HG03159 (cell line): Measurements from ENCODE around the gene KDM2B.
"Not testable (repeated sequence)": the region's sequence is repeated elsewhere in the genome, so short reads cannot be mapped to it uniquely, and the experiment has no call there.

Source experiments
- ATAC-seq: cut with Tn5 transposase; IDR thresholded peaks from one replicate; pipeline ENCODE4 v1.9.1; 2021; ENCODE audit warnings: mild to moderate bottlenecking, moderate library complexity; ENCODE audit not compliant: unreplicated experiment

KDM2B gene

GRCh38 chr12:121507984-121508383 lies 72.8 kb downstream of the KDM2B start:
- no peak for ATAC-seq

DNA sequence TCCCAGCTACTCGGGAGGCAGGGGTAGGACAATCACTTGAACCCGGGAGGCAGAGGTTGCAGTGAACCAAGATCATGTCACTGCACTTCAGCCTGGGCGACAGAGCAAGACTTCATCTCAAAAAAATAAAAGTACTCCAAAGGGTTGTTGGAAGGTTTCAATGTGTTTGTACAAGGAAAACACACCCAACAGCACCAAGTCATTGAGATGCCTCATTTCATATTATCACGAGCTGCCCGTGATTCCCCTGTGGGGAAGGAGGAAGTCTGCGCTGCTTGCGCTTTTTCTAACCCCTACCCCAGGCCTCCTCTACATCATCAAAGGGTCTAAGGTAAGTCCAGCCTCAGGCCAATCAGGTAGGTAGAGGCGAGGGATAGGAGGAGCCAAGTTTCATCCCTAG lies 73.6 kb downstream of the KDM2B start:
- ATAC-seq: no peak

- ATAC-seq: no peak
Observed at GRCh38 chr12:121505513-121505912, 75.3 kb downstream of the KDM2B start.

DNA sequence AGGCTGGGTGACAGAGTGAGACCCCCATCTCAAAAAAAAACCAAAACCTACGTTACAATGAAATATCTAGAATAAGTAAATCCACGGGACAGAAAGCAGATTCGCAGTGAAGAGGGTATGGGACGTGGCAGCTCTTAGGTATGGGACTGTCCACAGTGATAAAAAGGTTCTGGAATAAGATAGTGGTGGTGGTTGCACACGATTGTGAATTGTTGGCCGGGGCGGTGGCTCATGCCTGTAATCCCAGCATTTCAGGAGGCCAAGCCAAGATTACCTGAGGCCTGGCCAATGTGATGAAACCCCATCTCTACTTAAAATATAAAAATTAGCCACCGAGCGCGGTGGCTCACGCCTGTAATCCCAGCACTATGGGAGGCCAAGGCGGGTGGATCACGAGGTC lies 76.3 kb downstream of the KDM2B start:
- no peak for ATAC-seq

- ATAC-seq: no peak
Observed at GRCh38 chr12:121503395-121503794, 77.4 kb downstream of the KDM2B start.

- ATAC-seq: no peak
Observed at GRCh38 chr12:121501946-121502345, 78.9 kb downstream of the KDM2B start.

- no peak for ATAC-seq
Observed at GRCh38 chr12:121499929-121500793, 80.7 kb downstream of the KDM2B start.

- ATAC-seq: no peak
Observed at GRCh38 chr12:121495746-121496145, 85.1 kb downstream of the KDM2B start.

GRCh38 chr12:121494093-121494787 lies 86.6 kb downstream of the KDM2B start:
- no peak for ATAC-seq

DNA sequence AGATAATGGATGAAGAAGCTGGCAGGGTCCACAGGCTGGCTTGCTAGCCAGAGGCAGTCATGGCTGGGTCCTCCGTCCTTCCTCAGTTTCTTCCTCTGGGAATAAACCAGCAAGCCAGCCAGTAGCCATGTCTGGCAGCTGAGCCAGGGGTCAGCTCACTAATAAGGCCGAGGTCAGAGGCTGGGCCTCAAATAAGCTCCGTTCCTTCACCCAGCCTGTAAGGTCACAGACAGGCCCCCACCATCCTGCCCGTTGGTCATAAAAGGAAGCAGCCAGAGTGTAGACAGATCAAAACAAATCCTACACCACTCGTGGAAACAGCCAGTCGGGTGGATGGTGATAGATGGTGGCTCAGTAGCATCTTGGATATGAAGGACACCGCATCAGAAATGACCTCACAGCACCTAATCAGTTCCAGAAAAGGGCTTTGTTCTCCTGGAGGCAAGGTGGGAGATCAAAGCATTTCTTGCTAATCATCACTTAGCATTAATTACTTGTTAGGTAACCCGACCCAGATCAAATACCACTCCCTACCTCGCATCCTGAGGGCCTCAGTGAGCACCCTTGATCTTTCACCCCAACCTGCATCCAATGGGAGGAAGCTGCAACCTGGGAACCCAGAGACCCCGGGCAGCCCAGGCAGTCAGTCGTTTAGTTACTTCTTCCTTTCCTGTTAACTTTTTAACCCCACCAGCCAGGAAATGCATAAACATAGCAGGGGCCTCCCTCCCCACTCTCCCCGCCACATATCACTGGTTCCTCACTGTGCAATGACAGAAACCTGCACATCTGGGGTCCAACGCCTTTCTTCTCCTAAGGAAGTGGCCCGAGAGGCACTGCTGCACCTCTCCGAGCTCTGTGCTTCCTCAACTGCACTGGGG lies 90.2 kb downstream of the KDM2B start:
- ATAC-seq: no peak

DNA sequence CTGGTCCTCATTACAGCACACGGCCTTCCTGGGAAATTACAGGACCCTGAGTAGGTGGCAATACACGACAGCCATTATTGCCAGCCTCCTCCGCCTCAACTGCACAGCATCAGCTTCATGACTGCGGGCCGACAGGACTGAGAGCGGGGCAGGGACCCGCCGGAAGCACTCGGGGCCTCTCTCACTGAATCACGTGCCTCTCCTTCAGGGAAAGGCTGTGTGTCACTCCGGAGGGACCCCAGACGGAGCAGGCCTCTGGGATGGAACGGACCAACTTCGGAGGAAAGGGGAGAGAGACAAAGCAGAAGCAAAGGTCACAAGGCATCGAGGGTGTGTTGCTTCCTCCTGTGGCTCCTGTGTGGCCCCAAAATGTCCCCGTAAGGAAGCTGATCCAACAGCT lies 90.9 kb downstream of the KDM2B start:
- no peak for ATAC-seq

GRCh38 chr12:121484967-121485366 lies 95.9 kb downstream of the KDM2B start:
- ATAC-seq: no peak

- not testable (repeated sequence) for ATAC-seq
Observed at GRCh38 chr12:121484564-121484963, 96.3 kb downstream of the KDM2B start.

- no peak for ATAC-seq
Observed at GRCh38 chr12:121483949-121484348, 96.9 kb downstream of the KDM2B start.

GRCh38 chr12:121476477-121476876 lies 104.3 kb downstream of the KDM2B start:
- ATAC-seq: no peak

- ATAC-seq: no peak
Observed at GRCh38 chr12:121475279-121475678, 105.5 kb downstream of the KDM2B start.

- no peak for ATAC-seq
Observed at GRCh38 chr12:121472150-121472905, 108.5 kb downstream of the KDM2B start.

- ATAC-seq: no peak
Observed at GRCh38 chr12:121470751-121471150, 110.1 kb downstream of the KDM2B start.

- no peak for ATAC-seq
Observed at GRCh38 chr12:121468499-121468801, 112.4 kb downstream of the KDM2B start.

DNA sequence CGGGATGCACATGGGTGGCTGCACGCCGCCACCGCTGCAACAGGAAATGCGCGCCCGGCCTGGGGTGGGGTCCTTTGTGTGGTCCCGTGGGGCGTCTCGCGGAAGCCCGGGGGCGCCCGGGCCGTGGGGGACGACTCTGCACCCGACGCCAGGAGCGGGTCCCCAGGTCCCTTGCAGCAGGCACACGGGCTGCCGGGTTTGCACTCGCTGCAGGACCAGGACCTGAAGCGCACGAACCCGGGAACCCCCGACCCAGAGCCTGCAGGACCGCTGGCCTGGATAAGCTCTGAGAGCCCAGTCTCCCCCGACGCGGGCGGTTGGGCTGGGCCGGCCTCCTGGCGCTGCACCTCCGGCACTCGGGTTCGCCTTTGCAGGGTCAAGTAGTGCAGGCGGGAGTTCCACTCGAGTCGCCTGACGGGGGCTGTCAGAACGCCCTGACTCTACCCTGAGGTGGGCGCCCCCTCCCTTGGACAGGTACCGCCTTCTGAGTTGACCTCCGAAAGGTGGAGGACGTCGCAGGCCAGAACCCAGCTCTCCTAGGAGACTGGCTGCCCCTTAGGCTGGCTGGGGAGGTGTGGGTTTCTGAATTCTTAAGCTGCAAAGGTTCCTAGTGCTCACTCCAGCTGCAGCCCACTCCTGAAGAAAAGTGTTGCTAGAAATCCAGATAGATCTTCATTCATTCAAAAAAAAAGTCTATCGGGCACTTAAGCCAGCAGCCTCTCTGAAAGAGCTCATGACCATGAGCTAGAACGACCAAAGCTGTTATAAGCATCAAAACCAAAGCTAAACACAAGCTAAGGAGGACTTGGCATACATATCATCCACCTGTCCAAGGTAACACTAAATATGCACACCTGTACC lies 113.0 kb downstream of the KDM2B start:
- no peak for ATAC-seq
